Esophagus squamous epithelium (tissue), 4 donors: ENCODE measurements around the gene COMMD4.

Experiments used
- POLR2A ChIP-seq, 4 donors: fragments of 450-650 bp; IDR thresholded peaks; one replicate each; pipeline ENCODE4 v1.6.1; 2017; ENCODE audit warnings: antibody characterized with exemption in 4 of 4, mild to moderate bottlenecking in 4 of 4, moderate library complexity in 3 of 4
- TF ChIP-seq, protein P1 (sequence below), 6 experiments: fragments of 450-650 bp in 4 of 6; fragments of 200-600 bp in 2 of 6; sonication (generic) in 2 of 6; IDR thresholded peaks; one replicate each; pipeline ENCODE4 v1.5.1; 2016 to 2019; ENCODE audit warnings: antibody characterized with exemption in 6 of 6, mild to moderate bottlenecking in 4 of 6, moderate library complexity in 4 of 6

DNA sequence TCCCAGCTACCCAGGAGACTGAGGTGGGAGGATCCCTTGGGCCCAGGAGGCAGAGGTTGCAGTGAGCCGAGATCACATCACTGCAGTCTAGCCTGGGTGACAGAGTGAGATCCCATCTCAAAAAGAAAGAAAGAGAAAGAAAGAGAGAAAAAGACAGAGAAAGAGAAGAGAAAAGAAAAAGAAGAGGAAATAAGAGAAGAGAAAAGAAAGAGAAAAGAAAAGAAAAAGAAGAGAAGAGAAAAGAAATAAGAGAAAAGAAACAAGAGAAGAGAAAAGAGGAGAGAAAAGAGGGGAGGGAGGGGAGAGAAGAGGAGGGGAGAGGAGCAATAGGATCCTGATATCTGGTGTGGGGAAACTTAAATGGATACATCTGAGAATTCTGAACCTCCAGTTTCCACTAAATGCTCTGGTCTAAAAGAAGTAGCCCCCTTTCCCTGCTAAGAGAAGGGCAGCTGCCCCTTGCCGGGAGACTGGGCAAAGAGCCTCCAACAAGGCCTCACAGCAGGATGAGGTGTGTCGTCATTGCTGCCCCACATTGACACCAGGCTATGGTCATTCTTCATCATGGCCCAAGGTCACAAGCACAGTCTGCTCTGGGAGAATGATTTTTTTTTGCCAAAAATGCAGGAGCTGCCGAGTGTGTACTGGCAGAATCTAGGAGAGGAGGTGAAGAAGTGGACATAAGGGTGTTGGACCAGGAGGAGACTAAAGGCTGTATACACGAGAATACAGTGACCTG, 21.1 kb upstream of the COMMD4 start:
- TF ChIP-seq, protein P1, sequence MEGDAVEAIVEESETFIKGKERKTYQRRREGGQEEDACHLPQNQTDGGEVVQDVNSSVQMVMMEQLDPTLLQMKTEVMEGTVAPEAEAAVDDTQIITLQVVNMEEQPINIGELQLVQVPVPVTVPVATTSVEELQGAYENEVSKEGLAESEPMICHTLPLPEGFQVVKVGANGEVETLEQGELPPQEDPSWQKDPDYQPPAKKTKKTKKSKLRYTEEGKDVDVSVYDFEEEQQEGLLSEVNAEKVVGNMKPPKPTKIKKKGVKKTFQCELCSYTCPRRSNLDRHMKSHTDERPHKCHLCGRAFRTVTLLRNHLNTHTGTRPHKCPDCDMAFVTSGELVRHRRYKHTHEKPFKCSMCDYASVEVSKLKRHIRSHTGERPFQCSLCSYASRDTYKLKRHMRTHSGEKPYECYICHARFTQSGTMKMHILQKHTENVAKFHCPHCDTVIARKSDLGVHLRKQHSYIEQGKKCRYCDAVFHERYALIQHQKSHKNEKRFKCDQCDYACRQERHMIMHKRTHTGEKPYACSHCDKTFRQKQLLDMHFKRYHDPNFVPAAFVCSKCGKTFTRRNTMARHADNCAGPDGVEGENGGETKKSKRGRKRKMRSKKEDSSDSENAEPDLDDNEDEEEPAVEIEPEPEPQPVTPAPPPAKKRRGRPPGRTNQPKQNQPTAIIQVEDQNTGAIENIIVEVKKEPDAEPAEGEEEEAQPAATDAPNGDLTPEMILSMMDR (IDR thresholded peaks at IDR 0.05), result no peak
- TF ChIP-seq POLR2A (IDR thresholded peaks at IDR 0.05), result no peak
